Choroid plexus epithelial cell (primary cell): Measurements from ENCODE around the gene CPNE8.
A peak's percentile ranks its signal among the peaks of the same experiment; 100 is the strongest.

Experiments
- DNase-seq: peaks from one replicate; pipeline ENCODE4 v3.0.0-alpha.2; 2010; ENCODE audit warnings: low read depth
- H3K4me3 ChIP-seq: 2 replicates; pipeline ENCODE4 v1.5.1; 2011; ENCODE audit warnings: low read depth, mild to moderate bottlenecking, control low read depth, low read length, moderate library complexity
- TF ChIP-seq, protein P1 (sequence below): conservative IDR thresholded peaks from 2 replicates; pipeline ENCODE4 v1.5.1; 2011; ENCODE audit warnings: low read depth, mild to moderate bottlenecking, control low read depth, inconsistent platforms, low read length, moderate library complexity

Gene CPNE8

DNA sequence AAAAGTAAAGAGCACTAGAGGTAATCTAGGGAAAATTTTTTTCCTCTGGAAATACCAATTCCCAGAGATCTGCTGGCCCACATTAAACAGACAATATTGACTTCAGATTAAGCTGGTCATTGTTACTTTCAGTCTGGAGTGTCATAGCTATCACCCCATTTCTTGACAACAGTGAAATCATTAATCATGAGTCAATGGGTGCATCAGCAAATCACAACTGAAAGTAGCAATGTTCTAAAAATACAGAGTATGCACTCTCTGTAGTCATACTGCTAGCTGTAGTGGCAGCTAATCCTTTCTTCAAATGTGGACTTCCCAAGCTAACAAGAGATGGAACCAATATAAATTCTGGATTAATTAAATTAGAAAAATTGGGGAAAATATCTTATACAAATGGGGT lies 129.9 kb downstream of the CPNE8 start:
- TF ChIP-seq, protein P1, sequence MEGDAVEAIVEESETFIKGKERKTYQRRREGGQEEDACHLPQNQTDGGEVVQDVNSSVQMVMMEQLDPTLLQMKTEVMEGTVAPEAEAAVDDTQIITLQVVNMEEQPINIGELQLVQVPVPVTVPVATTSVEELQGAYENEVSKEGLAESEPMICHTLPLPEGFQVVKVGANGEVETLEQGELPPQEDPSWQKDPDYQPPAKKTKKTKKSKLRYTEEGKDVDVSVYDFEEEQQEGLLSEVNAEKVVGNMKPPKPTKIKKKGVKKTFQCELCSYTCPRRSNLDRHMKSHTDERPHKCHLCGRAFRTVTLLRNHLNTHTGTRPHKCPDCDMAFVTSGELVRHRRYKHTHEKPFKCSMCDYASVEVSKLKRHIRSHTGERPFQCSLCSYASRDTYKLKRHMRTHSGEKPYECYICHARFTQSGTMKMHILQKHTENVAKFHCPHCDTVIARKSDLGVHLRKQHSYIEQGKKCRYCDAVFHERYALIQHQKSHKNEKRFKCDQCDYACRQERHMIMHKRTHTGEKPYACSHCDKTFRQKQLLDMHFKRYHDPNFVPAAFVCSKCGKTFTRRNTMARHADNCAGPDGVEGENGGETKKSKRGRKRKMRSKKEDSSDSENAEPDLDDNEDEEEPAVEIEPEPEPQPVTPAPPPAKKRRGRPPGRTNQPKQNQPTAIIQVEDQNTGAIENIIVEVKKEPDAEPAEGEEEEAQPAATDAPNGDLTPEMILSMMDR, result no peak
- no peak for DNase-seq
- no peak overlapping the region for H3K4me3 ChIP-seq

- no peak overlapping the region for H3K4me3 ChIP-seq
- DNase-seq, result no peak
- TF ChIP-seq, protein P1, result no peak
Observed at GRCh38 chr12:38772437-38772836, 133.0 kb downstream of the CPNE8 start.

- peak; percentile 5 for DNase-seq
- TF ChIP-seq, protein P1, result no peak
- no peak overlapping the region for H3K4me3 ChIP-seq
Observed at GRCh38 chr12:38771871-38772270, 133.5 kb downstream of the CPNE8 start.

DNA sequence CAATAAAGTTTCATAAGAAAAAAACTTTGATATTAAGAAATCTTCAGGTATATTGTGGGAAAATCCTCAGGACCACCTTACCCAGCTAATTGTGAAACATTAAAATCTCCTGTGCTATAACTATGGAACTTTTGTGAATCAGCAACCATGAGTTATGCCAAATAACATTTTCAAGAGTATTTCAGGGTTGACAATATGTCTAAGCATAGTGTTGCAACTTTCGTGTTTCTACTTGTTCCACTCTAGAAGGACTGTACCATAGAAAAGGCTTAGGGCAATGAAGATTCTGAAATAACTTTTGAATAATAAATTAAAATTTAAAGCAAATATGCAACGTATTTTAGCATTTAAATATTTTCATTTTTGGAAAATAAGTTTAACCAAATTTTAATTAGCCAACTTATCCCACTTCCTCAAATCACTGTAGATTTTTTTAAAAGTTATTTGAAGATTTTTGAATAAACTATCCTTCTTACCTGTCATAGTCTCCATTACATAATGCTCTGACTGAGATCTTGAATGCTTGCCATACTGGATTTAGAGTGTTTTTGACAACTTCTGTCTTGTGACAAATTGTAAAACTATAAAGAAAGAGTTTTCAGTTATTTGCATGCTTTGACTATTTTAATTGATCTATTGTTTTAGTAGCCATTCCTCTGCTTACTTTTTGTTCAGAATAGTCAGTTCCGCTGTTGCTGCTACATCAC lies 143.6 kb downstream of the CPNE8 start:
- TF ChIP-seq, protein P1, result no peak
- no peak overlapping the region for H3K4me3 ChIP-seq
- no peak for DNase-seq

GRCh38 chr12:38761111-38761510 lies 144.3 kb downstream of the CPNE8 start:
- TF ChIP-seq, protein P1, result no peak
- no peak for DNase-seq
- no peak overlapping the region for H3K4me3 ChIP-seq

- DNase-seq, result no peak
- no peak overlapping the region for H3K4me3 ChIP-seq
- TF ChIP-seq, protein P1, result no peak
Observed at GRCh38 chr12:38759621-38760020, 145.8 kb downstream of the CPNE8 start.

GRCh38 chr12:38746744-38747143 lies 158.6 kb downstream of the CPNE8 start:
- TF ChIP-seq, protein P1, result no peak
- DNase-seq, result no peak
- H3K4me3 ChIP-seq, result no peak overlapping the region
